Fibroblast of skin of left biceps (primary cell): ENCODE results near the gene DEFB123.
"Not testable (repeated sequence)": the region's sequence is repeated elsewhere in the genome, so short reads cannot be mapped to it uniquely, and the experiment has no call there.

Experiments used
- DNase-seq, 2 experiments: peaks; one replicate each; pipeline ENCODE4 v3.0.0-alpha.2; 2013; ENCODE audit warnings: low read depth in 2 of 2

DEFB123 gene

GRCh38 chr20:31440012-31440659 lies at the start of gene DEFB123:
Gene DEFB123, plus strand, starts transcription at chr20:31440632. Its CDS starts 67 bp downstream, at chr20:31440699.
- no peak for DNase-seq

- no peak for DNase-seq
Observed at GRCh38 chr20:31392836-31393235, 47.6 kb upstream of the DEFB123 start.

GRCh38 chr20:31394900-31395299 lies 45.5 kb upstream of the DEFB123 start:
- no peak for DNase-seq

GRCh38 chr20:31403886-31404285 lies 36.5 kb upstream of the DEFB123 start:
- no peak for DNase-seq

- DNase-seq = no peak
Observed at GRCh38 chr20:31406115-31406514, 34.3 kb upstream of the DEFB123 start, which contains the start of gene DEFB121. Gene DEFB121, minus strand, starts transcription at chr20:31406215. Its CDS starts 63 bp downstream, at chr20:31406152.

GRCh38 chr20:31410011-31410410 lies 30.4 kb upstream of the DEFB123 start:
- no peak for DNase-seq

GRCh38 chr20:31414381-31414780 lies 26.1 kb upstream of the DEFB123 start:
- DNase-seq = no peak

GRCh38 chr20:31415653-31416052 lies 24.8 kb upstream of the DEFB123 start:
- DNase-seq = no peak

GRCh38 chr20:31418307-31418706 lies 22.1 kb upstream of the DEFB123 start:
- no peak for DNase-seq

GRCh38 chr20:31425797-31426196 lies 14.6 kb upstream of the DEFB123 start:
- DNase-seq = no peak

GRCh38 chr20:31426891-31427551 lies 13.4 kb upstream of the DEFB123 start:
- not testable (repeated sequence) for DNase-seq

- DNase-seq = not testable (repeated sequence)
Observed at GRCh38 chr20:31427576-31427975, 12.9 kb upstream of the DEFB123 start.

- DNase-seq = no peak
Observed at GRCh38 chr20:31430568-31431115, 9.8 kb upstream of the DEFB123 start.

- DNase-seq = no peak
Observed at GRCh38 chr20:31446084-31446819, 5.8 kb downstream of the DEFB123 start.

GRCh38 chr20:31449511-31450414 lies 9.3 kb downstream of the DEFB123 start:
- no peak for DNase-seq

GRCh38 chr20:31452575-31452974 lies 12.1 kb downstream of the DEFB123 start:
- DNase-seq = no peak

GRCh38 chr20:31454361-31454760 lies 13.9 kb downstream of the DEFB123 start:
- no peak for DNase-seq

- DNase-seq = not testable (repeated sequence)
Observed at GRCh38 chr20:31470946-31471345, 30.5 kb downstream of the DEFB123 start.

- no peak for DNase-seq
Observed at GRCh38 chr20:31472395-31473330, 32.2 kb downstream of the DEFB123 start.
